Measurements from ENCODE around the gene SMCO4. TPM values are rescaled to one million over a fixed set of nuclear protein-coding genes. Genes with fewer than 3 reads are reported as not detected.

The SMCO4 gene
- total and polyA plus RNA-seq, 4 donors = 16.1 to 41.4 (median 25.7) TPM

DNA sequence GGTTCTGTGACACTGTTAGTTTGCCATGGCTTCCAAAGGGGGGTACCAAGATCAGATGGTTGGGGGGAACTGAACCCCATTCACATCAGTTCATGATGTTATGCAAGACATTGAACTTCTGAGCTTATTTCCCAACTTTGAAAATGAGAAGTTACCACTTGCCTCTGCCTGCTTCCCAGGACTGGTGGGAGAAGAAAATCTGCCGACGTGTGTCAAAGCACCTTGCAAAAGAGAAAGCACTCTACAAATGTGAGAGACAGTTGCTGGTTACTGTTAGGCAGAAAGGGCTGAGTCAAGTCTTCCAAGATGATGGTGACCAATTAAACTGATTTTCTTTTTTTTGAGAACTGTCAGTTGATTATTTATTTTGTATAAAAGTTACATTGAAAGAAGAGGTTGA is 45.6 kb downstream of the SMCO4 start:
- DNase-seq = no peak
- Histone ChIP-seq H3K4me1 (ENCODE audit: control insufficient read depth in 1 of 2, insufficient read depth in 2 of 2, low read length in 2 of 2) (no peaks in the 10 kb centered on the region), H3K4me3 (ENCODE audit: low read length in 2 of 2) (no peak overlapping the region), H3K27me3 (ENCODE audit: control insufficient read depth in 1 of 2, insufficient read depth in 2 of 2, low read length in 1 of 2) (no peaks in the 10 kb centered on the region), H3K27ac (ENCODE audit: low read depth in 1 of 2, low read length in 2 of 2) (no peak overlapping the region), H3K9me3 (ENCODE audit: control insufficient read depth, low read length) (no peaks in the 10 kb centered on the region), H3K36me3 (ENCODE audit: control insufficient read depth in 1 of 2, insufficient read depth in 2 of 2, low read length in 1 of 2) (peaks cover 0 to 12% of the 10 kb centered on the region in 2 donors)
- intact Hi-C loops (cut with DNase I) = no loop called here
- no peak for ATAC-seq (ENCODE audit: low FRiP score)
- 86 to 87% methylated on average over 2 of the region's 2 CpGs for WGBS, 2 donors

DNA sequence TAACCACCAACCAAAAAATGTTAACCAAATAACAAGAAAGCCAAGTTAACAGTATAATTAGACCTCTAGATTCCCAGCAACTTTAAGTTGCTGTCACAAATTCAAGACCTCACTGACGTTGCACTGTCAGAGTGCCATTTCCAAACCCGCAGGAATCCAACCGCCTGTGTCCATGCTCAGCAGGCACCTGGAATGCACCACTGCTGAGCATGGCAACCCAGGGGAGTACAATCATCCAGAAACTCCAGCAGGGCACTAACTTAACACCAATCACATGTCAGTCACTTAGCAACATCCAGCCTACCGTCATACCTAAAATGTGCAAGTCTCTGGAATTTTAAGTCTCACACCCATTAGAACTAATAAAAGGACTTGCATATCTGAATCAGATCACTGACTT is 48.8 kb downstream of the SMCO4 start:
- intact Hi-C loops (cut with DNase I) = no loop called here
- Histone ChIP-seq H3K4me3 (ENCODE audit: low read length in 2 of 2) (no peak overlapping the region), H3K9me3 (ENCODE audit: control insufficient read depth, low read length) (no peaks in the 10 kb centered on the region), H3K27ac (ENCODE audit: low read depth in 1 of 2, low read length in 2 of 2) (no peak overlapping the region), H3K36me3 (ENCODE audit: control insufficient read depth in 1 of 2, insufficient read depth in 2 of 2, low read length in 1 of 2) (peaks cover 0 to 11% of the 10 kb centered on the region in 2 donors), H3K27me3 (ENCODE audit: control insufficient read depth in 1 of 2, insufficient read depth in 2 of 2, low read length in 1 of 2) (no peaks in the 10 kb centered on the region), H3K4me1 (ENCODE audit: control insufficient read depth in 1 of 2, insufficient read depth in 2 of 2, low read length in 2 of 2) (no peaks in the 10 kb centered on the region)
- WGBS, 2 donors = 60 to 80% methylated on average over 4 of the region's 4 CpGs
- ATAC-seq (ENCODE audit: low FRiP score) = no peak
- DNase-seq = no peak

DNA sequence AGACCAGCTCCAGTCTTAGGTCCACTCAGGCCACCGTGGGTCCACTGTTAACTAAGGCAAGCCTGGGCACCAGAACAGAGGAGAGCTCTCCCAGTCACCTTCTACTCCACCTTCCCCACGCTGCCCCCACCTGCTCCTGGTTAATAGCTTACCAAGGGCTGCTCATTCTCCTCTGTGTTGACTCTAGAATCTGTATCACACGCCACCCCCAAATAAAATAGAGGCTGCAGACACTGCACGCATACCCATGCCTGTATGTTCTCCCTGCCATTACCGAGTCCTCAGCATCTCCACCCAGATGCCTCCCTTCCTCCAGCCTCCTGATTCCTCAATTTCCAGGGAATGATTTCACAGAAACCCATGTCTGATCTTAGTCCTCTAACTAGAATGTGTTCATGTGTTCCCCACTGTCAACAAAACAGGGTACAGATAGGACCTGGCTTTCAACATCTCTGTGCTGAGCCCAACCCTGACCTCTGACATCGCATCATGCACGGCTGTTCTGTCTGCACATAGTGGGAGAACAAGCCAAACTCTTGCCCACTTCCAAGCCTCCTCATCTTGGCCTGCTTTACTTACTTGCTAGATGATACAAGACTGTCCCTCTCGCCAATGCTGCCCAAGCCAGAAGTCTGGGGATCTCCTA is 49.8 kb downstream of the SMCO4 start:
- no peaks in the 10 kb centered on the region for H3K4me1 ChIP-seq (ENCODE audit: control insufficient read depth in 1 of 2, insufficient read depth in 2 of 2, low read length in 2 of 2)
- H3K27me3 ChIP-seq (ENCODE audit: control insufficient read depth in 1 of 2, insufficient read depth in 2 of 2, low read length in 1 of 2) = no peaks in the 10 kb centered on the region
- DNase-seq (no peak), ATAC-seq (ENCODE audit: low FRiP score) (peak; percentile 26)
- peaks cover 0 to 9% of the 10 kb centered on the region in 2 donors for H3K36me3 ChIP-seq (ENCODE audit: control insufficient read depth in 1 of 2, insufficient read depth in 2 of 2, low read length in 1 of 2)
- intact Hi-C loops (cut with DNase I) = no loop called here
- WGBS, 2 donors = 85 to 94% methylated on average over 8 of the region's 8 CpGs
- H3K9me3 ChIP-seq (ENCODE audit: control insufficient read depth, low read length) = no peaks in the 10 kb centered on the region
- H3K4me3 ChIP-seq (ENCODE audit: low read length in 2 of 2) = no peak overlapping the region
- H3K27ac ChIP-seq (ENCODE audit: low read depth in 1 of 2, low read length in 2 of 2) = no peak overlapping the region

DNA sequence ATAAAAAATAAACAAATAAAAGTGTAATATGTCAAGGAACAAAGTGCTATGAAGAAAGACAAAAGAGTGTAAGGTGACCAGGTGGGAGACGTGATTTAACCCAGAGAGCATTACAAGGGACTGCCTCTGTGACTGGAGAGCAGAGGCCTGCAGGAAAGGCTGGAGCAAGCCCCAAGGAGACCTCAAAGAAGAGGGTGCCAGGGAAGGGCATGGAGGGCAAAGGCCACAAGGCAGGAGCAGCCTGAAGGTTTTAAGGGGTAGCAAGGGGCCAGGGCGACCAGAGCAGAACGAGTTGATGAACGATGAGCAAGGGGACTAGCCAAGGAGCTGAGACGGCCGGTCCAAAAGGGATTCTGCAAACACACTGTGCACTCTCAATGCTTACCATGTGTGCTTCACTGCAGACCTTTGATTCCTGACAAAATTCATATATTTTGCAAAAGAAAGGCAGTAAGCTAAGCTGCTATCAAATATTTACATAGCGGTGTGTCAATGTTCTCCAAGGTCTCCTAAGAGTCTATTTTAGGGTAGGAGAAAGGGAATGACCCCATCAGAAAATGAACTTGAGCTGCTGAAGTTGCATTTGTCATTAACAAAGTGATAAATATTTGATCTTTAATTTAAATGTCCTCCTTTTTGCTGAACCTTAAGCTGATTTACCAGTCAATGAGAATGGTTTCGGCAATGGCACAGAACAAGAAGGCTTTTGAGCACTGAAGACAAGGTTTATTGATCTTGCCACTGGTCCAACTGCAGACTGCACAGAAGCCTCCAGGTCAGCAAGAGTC is 50.5 kb downstream of the SMCO4 start:
- no peak for ATAC-seq (ENCODE audit: low FRiP score)
- Histone ChIP-seq H3K27ac (ENCODE audit: low read depth in 1 of 2, low read length in 2 of 2) (no peak overlapping the region), H3K36me3 (ENCODE audit: control insufficient read depth in 1 of 2, insufficient read depth in 2 of 2, low read length in 1 of 2) (peaks cover 0 to 7% of the 10 kb centered on the region in 2 donors), H3K4me3 (ENCODE audit: low read length in 2 of 2) (no peak overlapping the region), H3K4me1 (ENCODE audit: control insufficient read depth in 1 of 2, insufficient read depth in 2 of 2, low read length in 2 of 2) (no peaks in the 10 kb centered on the region), H3K9me3 (ENCODE audit: control insufficient read depth, low read length) (no peaks in the 10 kb centered on the region), H3K27me3 (ENCODE audit: control insufficient read depth in 1 of 2, insufficient read depth in 2 of 2, low read length in 1 of 2) (no peaks in the 10 kb centered on the region)
- WGBS, 2 donors = 85 to 91% methylated on average over 8 of the region's 8 CpGs
- no peak for DNase-seq
- intact Hi-C loops (cut with DNase I) = no loop called here

DNA sequence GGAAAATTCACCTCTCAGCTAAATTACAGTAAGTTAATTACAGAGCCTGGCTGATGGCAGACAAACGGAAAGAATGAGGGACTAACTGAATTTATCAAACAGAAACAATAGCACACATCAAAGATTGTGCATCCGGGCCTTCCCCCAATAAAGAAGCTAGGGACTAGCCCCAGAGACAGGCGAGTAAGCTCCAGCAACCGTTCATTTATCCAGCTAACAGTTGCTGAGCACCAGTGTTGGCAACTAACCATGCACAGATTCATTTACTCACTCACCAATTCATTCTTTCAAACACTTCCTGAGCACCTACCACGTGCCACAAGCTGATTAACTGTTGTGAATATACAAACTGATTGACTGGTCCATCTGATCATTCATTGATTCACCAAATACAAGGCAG is 51.2 kb downstream of the SMCO4 start:
- WGBS, 2 donors = 82 to 84% methylated on average over 5 of the region's 5 CpGs
- H3K4me3 ChIP-seq (ENCODE audit: low read length in 2 of 2) = no peak overlapping the region
- H3K27ac ChIP-seq (ENCODE audit: low read depth in 1 of 2, low read length in 2 of 2) = no peak overlapping the region
- H3K27me3 ChIP-seq (ENCODE audit: control insufficient read depth in 1 of 2, insufficient read depth in 2 of 2, low read length in 1 of 2) = no peaks in the 10 kb centered on the region
- intact Hi-C loops (cut with DNase I) = no loop called here
- DNase-seq (no peak), ATAC-seq (ENCODE audit: low FRiP score) (no peak)
- no peaks in the 10 kb centered on the region for H3K4me1 ChIP-seq (ENCODE audit: control insufficient read depth in 1 of 2, insufficient read depth in 2 of 2, low read length in 2 of 2)
- H3K9me3 ChIP-seq (ENCODE audit: control insufficient read depth, low read length) = no peaks in the 10 kb centered on the region
- H3K36me3 ChIP-seq (ENCODE audit: control insufficient read depth in 1 of 2, insufficient read depth in 2 of 2, low read length in 1 of 2) = peaks cover 0 to 7% of the 10 kb centered on the region in 2 donors

DNA sequence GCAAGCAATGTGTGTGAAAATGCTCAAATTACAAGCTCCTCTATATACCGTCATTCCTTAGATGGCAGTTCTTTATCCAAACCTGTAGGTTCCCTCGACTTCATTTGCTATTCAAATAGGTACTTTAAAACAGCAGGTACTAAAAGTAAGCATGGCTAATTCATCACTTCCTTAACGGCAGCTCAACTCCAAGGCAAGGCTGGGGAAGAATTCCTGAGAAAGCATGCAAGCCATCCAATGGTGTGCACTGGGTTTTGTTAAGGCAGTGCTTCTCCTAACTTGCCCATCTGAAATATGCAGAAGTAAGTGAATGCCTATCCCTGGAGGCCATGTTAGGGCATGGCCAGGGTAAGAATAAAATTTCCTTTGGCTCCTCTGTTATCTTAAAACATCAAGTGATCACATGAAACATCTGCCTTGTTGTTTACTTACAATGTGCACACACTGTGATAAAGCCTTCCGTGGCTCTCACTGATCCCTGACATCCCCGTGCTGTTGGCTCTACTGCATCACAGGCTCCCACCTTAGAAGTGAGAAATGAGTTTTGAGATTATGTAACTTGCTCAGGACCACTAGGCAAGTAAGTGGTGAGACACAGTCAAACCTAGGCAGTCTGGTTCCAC is 52.1 kb downstream of the SMCO4 start:
- intact Hi-C loops (cut with DNase I) = no loop called here
- 52 to 65% methylated on average over 5 of the region's 5 CpGs for WGBS, 2 donors
- no peak for DNase-seq

DNA sequence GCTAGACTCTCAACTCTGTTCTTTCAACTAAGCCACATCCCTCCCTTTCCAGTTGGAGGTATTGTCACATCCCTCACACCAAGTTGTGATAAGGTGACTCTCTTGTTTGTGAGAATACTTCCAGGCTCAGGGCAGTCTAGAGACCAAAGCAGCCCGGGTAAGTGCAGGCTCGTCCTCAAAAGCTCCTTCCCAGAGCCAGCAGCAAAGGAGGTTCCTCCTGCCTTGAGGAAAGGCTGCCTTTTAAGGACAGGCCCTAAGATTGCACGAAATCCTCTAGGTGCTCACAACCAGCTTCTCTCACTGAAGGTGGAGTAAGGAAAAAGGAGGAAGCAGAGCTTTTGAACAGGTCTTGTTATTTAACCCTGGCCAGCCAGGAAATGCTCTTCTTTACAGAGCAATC is 53.4 kb downstream of the SMCO4 start:
- H3K27ac ChIP-seq (ENCODE audit: low read depth in 1 of 2, low read length in 2 of 2) = no peak overlapping the region
- intact Hi-C loops (cut with DNase I) = no loop called here
- H3K4me1 ChIP-seq (ENCODE audit: control insufficient read depth in 1 of 2, insufficient read depth in 2 of 2, low read length in 2 of 2) = no peaks in the 10 kb centered on the region
- no peaks in the 10 kb centered on the region for H3K9me3 ChIP-seq (ENCODE audit: control insufficient read depth, low read length)
- DNase-seq (no peak), ATAC-seq (ENCODE audit: low FRiP score) (no peak)
- peaks cover 0 to 7% of the 10 kb centered on the region in 2 donors for H3K36me3 ChIP-seq (ENCODE audit: control insufficient read depth in 1 of 2, insufficient read depth in 2 of 2, low read length in 1 of 2)
- 22 to 43% methylated on average over 3 of the region's 3 CpGs for WGBS, 2 donors
- H3K4me3 ChIP-seq (ENCODE audit: low read length in 2 of 2) = no peak overlapping the region
- no peaks in the 10 kb centered on the region for H3K27me3 ChIP-seq (ENCODE audit: control insufficient read depth in 1 of 2, insufficient read depth in 2 of 2, low read length in 1 of 2)

More for the DNA sequence above, 52.1 kb downstream of the SMCO4 start:
- Histone ChIP-seq H3K4me1 (ENCODE audit: control insufficient read depth in 1 of 2, insufficient read depth in 2 of 2, low read length in 2 of 2) (no peaks in the 10 kb centered on the region), H3K9me3 (ENCODE audit: control insufficient read depth, low read length) (no peaks in the 10 kb centered on the region), H3K27ac (ENCODE audit: low read depth in 1 of 2, low read length in 2 of 2) (no peak overlapping the region), H3K27me3 (ENCODE audit: control insufficient read depth in 1 of 2, insufficient read depth in 2 of 2, low read length in 1 of 2) (no peaks in the 10 kb centered on the region), H3K36me3 (ENCODE audit: control insufficient read depth in 1 of 2, insufficient read depth in 2 of 2, low read length in 1 of 2) (peaks cover 0 to 7% of the 10 kb centered on the region in 2 donors), H3K4me3 (ENCODE audit: low read length in 2 of 2) (no peak overlapping the region)
- ATAC-seq (ENCODE audit: low FRiP score) = no peak

DNA sequence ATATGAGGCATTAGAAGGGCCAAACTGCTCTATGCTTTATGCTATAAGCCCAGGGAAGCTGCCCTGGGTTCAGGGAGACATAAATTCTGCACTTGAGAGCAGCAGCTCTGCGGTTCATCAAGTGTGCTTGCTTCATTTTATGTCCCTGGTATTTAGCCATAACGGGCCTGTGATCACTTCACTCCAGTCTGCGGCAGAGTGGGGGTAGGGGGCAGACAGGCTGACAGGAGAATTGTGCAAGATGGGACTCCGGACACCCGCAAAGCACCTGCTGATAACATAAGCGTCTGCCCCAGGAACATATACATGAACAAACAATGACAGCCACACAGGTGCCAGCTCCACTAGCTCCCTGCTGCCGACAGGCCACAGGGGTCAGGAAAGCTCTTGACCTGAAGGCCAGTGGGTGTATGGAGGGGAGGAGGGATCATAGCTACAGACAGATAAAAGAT is 56.1 kb downstream of the SMCO4 start:
- intact Hi-C loops (cut with DNase I) = no loop called here
- Histone ChIP-seq H3K27me3 (ENCODE audit: control insufficient read depth in 1 of 2, insufficient read depth in 2 of 2, low read length in 1 of 2) (no peaks in the 10 kb centered on the region), H3K9me3 (ENCODE audit: control insufficient read depth, low read length) (no peaks in the 10 kb centered on the region), H3K4me3 (ENCODE audit: low read length in 2 of 2) (no peak overlapping the region), H3K27ac (ENCODE audit: low read depth in 1 of 2, low read length in 2 of 2) (no peak overlapping the region), H3K4me1 (ENCODE audit: control insufficient read depth in 1 of 2, insufficient read depth in 2 of 2, low read length in 2 of 2) (no peaks in the 10 kb centered on the region), H3K36me3 (ENCODE audit: control insufficient read depth in 1 of 2, insufficient read depth in 2 of 2, low read length in 1 of 2) (no peaks in the 10 kb centered on the region)
- 73 to 75% methylated on average over 7 of the region's 7 CpGs for WGBS, 2 donors
- no peak for ATAC-seq (ENCODE audit: low FRiP score)
- DNase-seq = no peak
